K562 (cell line): ENCODE data around the gene TOP3A. TPM values are rescaled to one million over a fixed set of nuclear protein-coding genes. Genes with fewer than 3 reads are reported as not detected.
A peak's percentile ranks its signal among the peaks of the same experiment; 100 is the strongest.

ENCODE experiments used
- ATAC-seq: fragments of 200-7000 bp; cut with Tn5 transposase; 3 replicates; pipeline ENCODE4 v1.9.1; 2020; ENCODE audit warnings: moderate library complexity
- Bru-seq: library from RNA; stranded (reverse); fragments of 400-500 nt; gene quantifications from one replicate; lab custom pipeline; 2021; lab: Mats Ljungman, UMichigan
- BruChase-seq, 2 experiments: library from RNA; stranded (reverse); fragments of 400-500 nt; gene quantifications; one replicate each; lab custom pipeline; 2021; lab: Mats Ljungman, UMichigan
- BruUV-seq: library from RNA; stranded (reverse); fragments of 400-500 nt; replicated peaks from 2 replicates; lab custom pipeline; 2021; lab: Mats Ljungman, UMichigan
- CTCF ChIA-PET: fragments of 300-600 bp; formaldehyde crosslinking; extraction: SDS; loops from one replicate; lab custom pipeline; 2021; ENCODE audit warnings: low intra/inter-chr PET ratio; lab: Yijun Ruan, JAX
- POLR2A ChIA-PET: fragments of 300-600, 350-650 bp; sonication (Branson Sonifier 250); formaldehyde crosslinking; extraction: SDS; loops from one replicate; lab custom pipeline; 2021; ENCODE audit warnings: antibody characterized with exemption, inconsistent platforms; lab: Yijun Ruan, JAX
- DNase-seq, 4 experiments: peaks; one replicate each; pipeline versions ENCODE4 v3.0.0 to v3.0.0-alpha.2; 2011 to 2018; ENCODE audit warnings: low spot score in 3 of 4, mixed read lengths in 3 of 4; ENCODE audit errors: extremely low read depth in 1 of 4
- FAIRE-seq: peaks from 2 replicates; lab custom pipeline; 2011; peaks lifted over from hg19 to GRCh38; lab: Jason Lieb, UNC
- H2AFZ ChIP-seq: 2 replicates; pipeline ENCODE4 v1.6.0; 2011; ENCODE audit warnings: low read depth, low read length, control low read depth, inconsistent platforms
- H3K27ac ChIP-seq: fragments of 200-600 bp; 3 replicates; pipeline ENCODE4 v1.8.0; 2011; ENCODE audit warnings: low read depth, mild to moderate bottlenecking, control low read depth, inconsistent platforms, low read length, moderate library complexity, mixed read lengths; ENCODE audit errors: extremely low read depth
- H3K27me3 ChIP-seq, 2 experiments: fragments of 300-600 bp in 1 of 2; 2 replicates in 1 of 2; 3 replicates in 1 of 2; pipeline versions ENCODE4 v1.6.0 to v1.8.0; 2011; ENCODE audit warnings: inconsistent platforms in 2 of 2, low read length in 2 of 2, mild to moderate bottlenecking in 1 of 2, mixed read lengths in 1 of 2, moderate library complexity in 1 of 2; ENCODE audit not compliant: control insufficient read depth in 2 of 2, insufficient read depth in 2 of 2
- H3K36me3 ChIP-seq: fragments of 300-600 bp; 3 replicates; pipeline ENCODE4 v1.8.0; 2011; ENCODE audit warnings: mild to moderate bottlenecking, low read length, inconsistent platforms; ENCODE audit not compliant: control insufficient read depth, insufficient read depth
- H3K4me1 ChIP-seq, 2 experiments: fragments of 200-600 bp in 1 of 2; replicated peaks in 1 of 2; 2 replicates in 1 of 2; 3 replicates in 1 of 2; pipeline versions ENCODE4 v1.5.1 to v1.8.0; 2011; ENCODE audit warnings: inconsistent platforms in 2 of 2, low read length in 2 of 2, mild to moderate bottlenecking in 1 of 2, mixed read lengths in 1 of 2, moderate library complexity in 1 of 2; ENCODE audit not compliant: control insufficient read depth in 2 of 2, insufficient read depth in 2 of 2
- H3K4me2 ChIP-seq: 2 replicates; pipeline ENCODE4 v1.6.1; 2011; ENCODE audit warnings: low read length, control low read depth, inconsistent platforms, mixed read lengths; ENCODE audit not compliant: insufficient read depth
- H3K4me3 ChIP-seq: fragments of 200-600 bp; sonication (generic), shearing (Covaris generic); 2 replicates; pipeline ENCODE4 v1.5.1; 2016; ENCODE audit warnings: control low read depth, inconsistent platforms
- H3K79me2 ChIP-seq: fragments of 200-600 bp; 3 replicates; pipeline ENCODE4 v1.8.0; 2011; ENCODE audit warnings: low read length, inconsistent platforms; ENCODE audit not compliant: control insufficient read depth, insufficient read depth
- H3K9ac ChIP-seq, 2 experiments: 2 replicates each; pipeline versions ENCODE4 v1.6.0 to v1.6.1; 2011; ENCODE audit warnings: low read depth in 2 of 2, low read length in 2 of 2, control low read depth in 1 of 2, inconsistent platforms in 1 of 2, mild to moderate bottlenecking in 1 of 2, mixed read lengths in 1 of 2; ENCODE audit not compliant: insufficient read depth in 1 of 2
- H3K9me1 ChIP-seq: one replicate; pipeline ENCODE4 v1.6.0; 2011; ENCODE audit warnings: inconsistent platforms, mild to moderate bottlenecking, low read length, moderate library complexity; ENCODE audit not compliant: control insufficient read depth, insufficient read depth
- H3K9me3 ChIP-seq: replicated peaks from 2 replicates; pipeline ENCODE4 v1.5.1; 2011; ENCODE audit warnings: low read depth, low read length, inconsistent platforms; ENCODE audit not compliant: control insufficient read depth, insufficient read depth
- H4K20me1 ChIP-seq: replicated peaks from 2 replicates; pipeline ENCODE4 v1.6.1; 2011; ENCODE audit warnings: low read length, inconsistent platforms, mixed read lengths; ENCODE audit not compliant: control insufficient read depth, insufficient read depth
- BRF1 ChIP-seq: IDR thresholded peaks from 3 replicates; pipeline ENCODE4 v1.6.1; 2011; ENCODE audit warnings: borderline replicate concordance, mild to moderate bottlenecking; ENCODE audit not compliant: insufficient read length; ENCODE audit errors: extremely low read depth
- KDM1A ChIP-seq, 2 experiments: fragments of 450-650 bp; IDR thresholded peaks; 2 replicates each; pipeline ENCODE4 v1.6.1; 2016; ENCODE audit warnings: mild to moderate bottlenecking in 2 of 2
- RAD21 ChIP-seq, 2 experiments: fragments of 250-450 bp in 1 of 2; fragments of 450-650 bp in 1 of 2; sonication (Bioruptor Pico) in 1 of 2; formaldehyde crosslinking in 1 of 2; IDR thresholded peaks in 1 of 2; conservative IDR thresholded peaks in 1 of 2; 2 replicates each; pipeline versions ENCODE4 v1.4.0 to v1.8.0; 2020 to 2022; ENCODE audit warnings: mild to moderate bottlenecking in 2 of 2, moderate library complexity in 1 of 2
- RCOR1 ChIP-seq, 2 experiments: IDR thresholded peaks; 2 replicates each; pipeline ENCODE4 v1.6.1; 2012; ENCODE audit warnings: low read depth in 2 of 2, low read length in 2 of 2, borderline replicate concordance in 1 of 2, improper control_type of control experiment in 1 of 2
- ZC3H11A ChIP-seq: IDR thresholded peaks from 2 replicates; pipeline ENCODE4 v1.6.1; 2012; ENCODE audit warnings: low read depth, low read length, improper control_type of control experiment
- ZFP30 ChIP-seq: fragments of 250-450 bp; sonication (Bioruptor Pico); IDR thresholded peaks from 2 replicates; pipeline ENCODE4 v1.8.0; 2022; ENCODE audit warnings: moderate library complexity, mild to moderate bottlenecking, inconsistent platforms, borderline replicate concordance
- WGBS: fragments of 100-300 bp; shearing (Covaris generic); methylation state at CpG from one replicate; pipeline ENCODE4 v1.1.6; 2016; ENCODE audit warnings: low coverage, mixed read lengths; ENCODE audit not compliant: insufficient coverage; ENCODE audit errors: missing lambda C conversion rate; 5-methylcytosine and 5-hydroxymethylcytosine counted together
- in situ Hi-C: fragments of 300-500 bp; cut with MboI; formaldehyde crosslinking; loops from 4 replicates; pipeline ENCODE4 v1.15.0; 2018; ENCODE audit warnings: inconsistent platforms, mixed read lengths
- intact Hi-C: fragments of 100-400 bp; cut with micrococcal nuclease; formaldehyde crosslinking; loops from 2 replicates; pipeline ENCODE4 v1.14.2; 2022
- long read RNA-seq, 3 experiments: library from polyadenylated mRNA in 2 of 3; library from RNA in 1 of 3; unstranded in 2 of 3; stranded (forward) in 1 of 3; transcript quantifications; one replicate each; pipeline ENCODE4 v2.0.0, GENCODE V29; 2019 to 2022
- polyA minus RNA-seq, 3 experiments: library from RNA; depleted of rRNA, polyadenylated mRNA; stranded (reverse); fragments of >200 nt; gene quantifications; 2 replicates each; pipeline ENCODE4 v1.2.3, GENCODE V29; 2011
- polyA plus RNA-seq, 8 experiments: library from polyadenylated mRNA; depleted of rRNA in 4 of 8; stranded (reverse) in 5 of 8; unstranded in 3 of 8; fragments of >200 nt; fragmentation: Nextera tagmentation in 2 of 8; fragmentation: Illumina TruSeq in 1 of 8; extraction: Ambion mirVana in 2 of 8; extraction: Trizol in 1 of 8; gene quantifications; 2 replicates each; pipeline versions ENCODE4 v1.2.1 to v1.2.3, GENCODE V29; 2011 to 2014; ENCODE audit warnings: inconsistent platforms in 1 of 8, missing spikeins in 1 of 8
- total RNA-seq, 7 experiments: library from RNA; depleted of rRNA in 6 of 7; stranded (reverse); fragments of >200 nt in 6 of 7; fragmentation: Illumina TruSeq in 2 of 7; extraction: Trizol in 2 of 7; gene quantifications; 2 replicates each; pipeline versions ENCODE4 v1.2.1 to v1.2.3, GENCODE V29; 2011 to 2021; ENCODE audit warnings: low replicate concordance in 1 of 7
- TF ChIP-seq, protein P1 (sequence below): fragments of 250-450 bp; sonication (Bioruptor Pico); IDR thresholded peaks from 2 replicates; pipeline ENCODE4 v1.5.0; 2021; ENCODE audit warnings: mild to moderate bottlenecking, moderate library complexity

The TOP3A gene, protein sequence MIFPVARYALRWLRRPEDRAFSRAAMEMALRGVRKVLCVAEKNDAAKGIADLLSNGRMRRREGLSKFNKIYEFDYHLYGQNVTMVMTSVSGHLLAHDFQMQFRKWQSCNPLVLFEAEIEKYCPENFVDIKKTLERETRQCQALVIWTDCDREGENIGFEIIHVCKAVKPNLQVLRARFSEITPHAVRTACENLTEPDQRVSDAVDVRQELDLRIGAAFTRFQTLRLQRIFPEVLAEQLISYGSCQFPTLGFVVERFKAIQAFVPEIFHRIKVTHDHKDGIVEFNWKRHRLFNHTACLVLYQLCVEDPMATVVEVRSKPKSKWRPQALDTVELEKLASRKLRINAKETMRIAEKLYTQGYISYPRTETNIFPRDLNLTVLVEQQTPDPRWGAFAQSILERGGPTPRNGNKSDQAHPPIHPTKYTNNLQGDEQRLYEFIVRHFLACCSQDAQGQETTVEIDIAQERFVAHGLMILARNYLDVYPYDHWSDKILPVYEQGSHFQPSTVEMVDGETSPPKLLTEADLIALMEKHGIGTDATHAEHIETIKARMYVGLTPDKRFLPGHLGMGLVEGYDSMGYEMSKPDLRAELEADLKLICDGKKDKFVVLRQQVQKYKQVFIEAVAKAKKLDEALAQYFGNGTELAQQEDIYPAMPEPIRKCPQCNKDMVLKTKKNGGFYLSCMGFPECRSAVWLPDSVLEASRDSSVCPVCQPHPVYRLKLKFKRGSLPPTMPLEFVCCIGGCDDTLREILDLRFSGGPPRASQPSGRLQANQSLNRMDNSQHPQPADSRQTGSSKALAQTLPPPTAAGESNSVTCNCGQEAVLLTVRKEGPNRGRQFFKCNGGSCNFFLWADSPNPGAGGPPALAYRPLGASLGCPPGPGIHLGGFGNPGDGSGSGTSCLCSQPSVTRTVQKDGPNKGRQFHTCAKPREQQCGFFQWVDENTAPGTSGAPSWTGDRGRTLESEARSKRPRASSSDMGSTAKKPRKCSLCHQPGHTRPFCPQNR
- 134 and 180 TPM in 2 replicates for total RNA-seq (2011; cell fraction: chromatin; rRNA removed; ENCODE audit: low replicate concordance)
- 87.6 and 109 TPM in 2 replicates for total RNA-seq (2011; cell fraction: nucleolus; rRNA removed)
- total RNA-seq (2011; cell fraction: nucleoplasm; rRNA removed): 107 and 108 TPM in 2 replicates
- total RNA-seq (2014; rRNA removed): 25.5 and 33.2 TPM in 2 replicates
- total RNA-seq (2014; rRNA removed; fragmentation: Illumina TruSeq; extraction: Trizol): 24.7 and 25.6 TPM in 2 replicates
- total RNA-seq (2015; rRNA removed; fragmentation: Illumina TruSeq; extraction: Trizol): 27.0 and 30.0 TPM in 2 replicates
- 48.2 and 49.7 TPM in 2 replicates for total RNA-seq (2021)
- polyA plus RNA-seq (2011; rRNA removed): 18.3 and 23.0 TPM in 2 replicates
- polyA plus RNA-seq (2011; cell fraction: cytosol; rRNA removed): 10.3 and 14.3 TPM in 2 replicates
- 28.2 and 40.0 TPM in 2 replicates for polyA plus RNA-seq (2011; cell fraction: nucleus; rRNA removed)
- polyA plus RNA-seq (2012): 21.5 and 22.5 TPM in 2 replicates
- polyA plus RNA-seq (2014; fragmentation: Illumina TruSeq; extraction: Trizol): 25.8 TPM in 2 replicates
- 1 to 10 TPM; 5.2 to 7.6 TPM for polyA plus RNA-seq (2014; fragmentation: Nextera tagmentation; extraction: Ambion mirVana)
- 16.4 and 22.7 TPM in 2 replicates for polyA plus RNA-seq (2014; rRNA removed)
- polyA minus RNA-seq (2011; rRNA and poly(A)+ RNA removed): 40.2 and 45.8 TPM in 2 replicates
- 20.1 and 24.0 TPM in 2 replicates for polyA minus RNA-seq (2011; cell fraction: cytosol; rRNA and poly(A)+ RNA removed)
- polyA minus RNA-seq (2011; cell fraction: nucleus; rRNA and poly(A)+ RNA removed): 33.1 and 42.0 TPM in 2 replicates
- percentile 71 among the genes with signal in this experiment for Bru-seq, nascent RNA
- percentile 76 among the genes with signal in this experiment for BruChase-seq, experiment 1, labeled RNA remaining after a 2-hour chase
- percentile 80 among the genes with signal in this experiment for BruChase-seq, experiment 2, labeled RNA remaining after a 6-hour chase
- long read RNA-seq, experiment 1, full-length matches to known transcripts: 14 of 69 reads
- long read RNA-seq, experiment 1, partial matches to known transcripts: 35 of 69 reads
- long read RNA-seq, experiment 1, other reads (novel, unspliced or antisense): 20 of 69 reads
- long read RNA-seq, experiment 2, full-length matches to known transcripts: 3 of 20 reads
- long read RNA-seq, experiment 2, partial matches to known transcripts: 7 of 20 reads
- long read RNA-seq, experiment 2, other reads (novel, unspliced or antisense): 10 of 20 reads
- long read RNA-seq, experiment 3, partial matches to known transcripts: 2 of 3 reads
- long read RNA-seq, experiment 3, other reads (novel, unspliced or antisense): 1 of 3 reads

GRCh38 chr17:18314731-18315561 lies at the start of gene TOP3A, which contains the start of gene SMCR8:
Gene TOP3A (minus strand): TSS chr17:18314994. CDS start chr17:18314778, 216 bp downstream.
Gene SMCR8 (plus strand): TSS chr17:18315293. CDS start chr17:18315790, 497 bp downstream.
- POLR2A ChIA-PET: interaction anchor here (0.6 to 0.9 kb wide), 3 partner anchors 9 to 56 kb away, joined by 3 read pairs; no protein-coding TSS in a partner anchor
- peak; percentile 95 for ATAC-seq
- intact Hi-C loops: loop anchor here (5.0 kb wide), 1 partner anchor 68 kb away; no protein-coding TSS in a partner anchor
- Histone ChIP-seq H3K27ac (peak within 1 kb of the TSS; percentile 85), H3K27me3 (no peaks in the 10 kb centered on the region), H3K4me3 (peak within 1 kb of the TSS; percentile 75), H3K9me1 (peaks cover 3% of the 10 kb centered on the region), H4K20me1 (peaks cover 8% of the 10 kb centered on the region), H3K79me2 (peaks cover 77% of the 10 kb centered on the region), H3K9me3 (no peaks in the 10 kb centered on the region), H3K4me2 (peak within 1 kb of the TSS; percentile 87), H3K36me3 (peaks cover 50% of the 10 kb centered on the region; the same call in 2 of the 3 replicates), H3K9ac (peak within 1 kb of the TSS; percentile 80 to 99), H2AFZ (peak within 1 kb of the TSS; percentile 75), H3K4me1 (peaks cover 17 to 26% of the 10 kb centered on the region in 2 experiments)
- CTCF ChIA-PET: no interaction called here
- 2% methylated on average over 33 of the region's 78 CpGs for WGBS
- FAIRE-seq: peak; percentile 96
- no TSS peak for BruUV-seq
- in situ Hi-C loops: no loop called here
- peak; percentile 75 to 95 (median 82) for DNase-seq
- TF ChIP-seq ZC3H11A (no peak), BRF1 (no peak), RCOR1 (IDR thresholded peaks at IDR 0.05; ENCODE audit: borderline replicate concordance in 1 of 2, low read depth in 2 of 2, low read length in 2 of 2) (0 out of 4 replicates have a peak, but pooled peaks of 1 of the 2 experiments have one; percentile 8), ZFP30 (CRISPR knock-in tag) (no peak), RAD21 (CRISPR knock-in tag; conservative IDR thresholded peaks at IDR 0.05 in 1 of 2, IDR thresholded peaks at IDR 0.05 in 1 of 2) (no peak), KDM1A (IDR thresholded peaks at IDR 0.05) (no peak)
- TF ChIP-seq, protein P1, sequence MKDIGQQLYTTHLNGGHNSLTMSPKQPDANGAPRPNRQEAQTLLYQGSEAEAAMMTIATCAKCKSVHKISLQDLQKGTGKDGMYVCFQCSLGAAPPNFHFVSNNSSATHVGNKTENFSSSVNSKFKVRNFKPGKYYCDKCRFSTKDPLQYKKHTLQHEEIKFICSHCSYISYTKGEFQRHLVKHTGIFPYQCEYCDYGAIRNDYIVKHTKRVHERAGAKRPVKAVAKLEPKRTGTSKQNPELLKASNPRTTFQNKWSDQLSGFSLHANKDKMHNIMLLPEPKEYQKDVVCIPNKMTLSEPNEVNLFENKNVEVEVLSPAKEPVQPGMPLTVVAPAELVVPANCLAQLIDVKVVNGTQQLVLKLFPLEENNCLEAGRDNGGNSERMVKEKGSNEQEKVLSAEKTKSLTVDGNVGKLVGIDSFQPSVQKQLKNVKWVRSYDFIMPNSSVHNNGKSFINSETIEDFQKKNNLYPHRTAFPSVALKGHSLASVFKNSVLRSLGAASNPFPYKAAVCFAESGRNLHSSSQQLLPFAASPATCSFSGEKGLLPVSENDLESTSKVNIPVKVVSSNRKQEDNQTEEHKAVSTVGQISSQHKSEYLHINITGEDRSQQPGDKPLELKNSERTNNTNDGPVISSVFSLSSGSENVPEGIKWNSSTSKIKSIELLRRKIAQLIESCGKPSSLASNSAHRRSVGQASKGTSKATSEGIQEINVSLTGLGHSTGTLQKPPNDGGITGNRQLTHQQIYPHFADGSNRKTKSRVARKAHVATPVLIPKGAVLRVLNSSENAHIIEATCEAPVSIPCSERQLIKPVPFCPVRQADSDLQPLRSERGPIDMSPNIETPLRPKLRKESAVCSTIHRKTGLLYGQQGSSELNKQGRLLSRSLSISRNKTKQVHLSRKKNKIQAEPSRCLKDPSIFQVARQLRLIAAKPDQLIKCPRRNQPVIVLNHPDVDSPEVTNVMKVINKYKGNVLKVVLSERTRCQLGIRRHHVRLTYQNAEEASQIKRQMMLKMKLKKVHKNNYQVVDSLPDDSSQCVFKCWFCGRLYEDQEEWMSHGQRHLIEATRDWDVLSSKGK (CRISPR knock-in tag): no peak
